ENCODE results near the gene IRAK2.

The IRAK2 gene

DNA sequence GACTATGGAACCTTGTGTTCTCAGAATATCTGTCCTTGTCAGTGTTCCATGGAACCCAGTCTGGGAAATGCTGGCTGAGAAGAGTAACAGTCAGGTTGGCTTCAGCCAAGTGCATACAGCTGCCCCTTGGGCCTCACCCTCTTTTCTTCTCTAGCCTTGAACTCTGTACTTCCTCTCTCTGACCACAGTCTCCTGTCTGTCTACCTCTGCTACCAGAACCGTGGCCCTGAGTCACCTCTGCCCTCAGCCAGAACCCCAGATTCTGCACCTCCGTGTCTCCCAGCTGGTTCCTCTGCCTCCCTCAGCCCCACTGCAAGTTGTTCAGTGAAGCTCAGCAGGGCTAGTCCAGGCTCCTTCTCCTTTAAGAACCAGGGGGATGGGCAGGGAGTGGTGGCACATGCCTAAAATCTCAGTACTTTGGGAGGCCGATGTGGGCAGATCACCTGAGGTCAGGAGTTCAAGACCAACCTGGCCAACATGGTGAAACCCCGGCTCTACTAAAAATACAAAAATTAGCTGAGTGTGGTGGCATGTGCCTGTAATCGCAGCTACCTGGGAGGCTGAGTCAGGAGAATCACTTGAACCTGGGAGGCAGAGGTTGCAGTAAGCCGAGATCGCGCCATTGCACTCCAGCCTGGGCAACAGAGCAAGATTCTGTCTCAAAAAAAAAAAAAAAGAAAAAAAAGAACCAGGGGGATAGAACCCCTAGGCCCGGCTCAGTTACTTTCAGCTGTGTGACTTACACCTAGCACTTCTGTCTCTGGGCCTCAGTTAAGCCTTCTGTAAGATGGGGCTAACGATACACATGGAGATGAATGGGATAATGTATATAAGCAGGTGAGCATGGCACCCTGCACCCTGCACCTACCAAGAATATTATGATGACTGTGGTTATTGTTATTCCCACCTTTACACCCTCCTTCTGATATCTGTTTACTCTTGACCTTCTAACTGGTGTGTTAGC, 59.2 kb downstream of the IRAK2 start:
- in situ Hi-C loops (cut with MboI; ENCODE audit: low sequenced_read_pairs), result no loop called here

DNA sequence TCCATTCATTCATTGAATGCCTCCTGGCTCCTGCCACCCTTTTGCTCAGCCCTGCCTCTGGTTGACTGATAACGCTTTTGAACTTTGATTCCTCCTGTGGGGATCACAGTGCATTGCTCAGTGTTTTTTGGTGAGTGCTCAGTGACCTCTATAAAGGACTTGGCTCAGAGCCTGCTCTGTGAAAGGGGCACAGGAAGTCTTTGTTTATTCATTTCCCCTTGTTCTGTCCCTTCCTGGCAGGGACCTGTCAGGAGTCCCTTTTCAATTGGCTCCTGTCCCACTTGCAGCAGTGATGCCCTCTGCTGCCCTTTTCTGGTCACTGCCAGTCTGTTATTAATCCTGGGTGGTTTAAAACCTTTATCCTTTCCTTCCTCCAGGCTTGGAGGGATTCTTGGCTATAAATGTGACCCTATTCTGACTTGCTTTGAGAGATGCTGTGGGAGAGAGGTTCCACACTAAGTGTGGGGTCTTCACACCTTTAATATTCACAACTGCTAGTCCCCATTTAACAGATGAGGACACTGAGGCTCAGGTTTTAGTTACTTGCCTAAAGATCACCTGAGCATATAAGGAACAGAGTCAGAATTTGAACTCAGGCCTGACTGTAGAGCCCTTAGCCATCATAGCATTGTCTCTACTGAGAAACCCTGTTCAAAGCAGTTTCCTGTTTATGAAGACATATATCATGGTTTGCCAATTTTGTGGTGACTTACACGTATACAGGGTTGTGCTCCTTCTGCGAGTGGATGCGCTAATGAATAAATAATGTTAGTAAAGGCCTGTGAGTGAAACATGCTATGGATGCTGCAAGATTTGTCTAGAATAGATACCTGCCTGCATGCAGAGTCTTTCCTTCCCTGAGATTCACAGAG, 60.3 kb downstream of the IRAK2 start:
- in situ Hi-C loops (cut with MboI; ENCODE audit: low sequenced_read_pairs), result no loop called here

DNA sequence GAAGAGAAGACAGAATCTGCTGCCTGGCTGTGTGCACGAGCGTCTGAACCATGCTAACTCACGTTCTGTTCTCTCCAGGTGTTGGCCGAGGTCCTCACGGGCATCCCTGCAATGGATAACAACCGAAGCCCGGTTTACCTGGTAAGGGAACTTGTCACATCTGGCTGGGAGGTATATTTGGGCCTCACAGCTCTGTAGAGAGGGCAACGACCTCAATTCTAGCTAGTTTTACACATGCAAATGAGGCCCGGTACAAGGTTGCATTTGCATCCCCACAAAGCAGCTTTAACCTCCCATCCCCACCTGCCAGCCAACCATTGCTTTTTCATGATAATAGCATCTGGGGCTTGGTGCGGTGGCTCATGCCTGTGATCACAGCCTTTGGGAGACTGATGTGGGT, 61.6 kb downstream of the IRAK2 start:
- in situ Hi-C loops (cut with MboI; ENCODE audit: low sequenced_read_pairs), result no loop called here

DNA sequence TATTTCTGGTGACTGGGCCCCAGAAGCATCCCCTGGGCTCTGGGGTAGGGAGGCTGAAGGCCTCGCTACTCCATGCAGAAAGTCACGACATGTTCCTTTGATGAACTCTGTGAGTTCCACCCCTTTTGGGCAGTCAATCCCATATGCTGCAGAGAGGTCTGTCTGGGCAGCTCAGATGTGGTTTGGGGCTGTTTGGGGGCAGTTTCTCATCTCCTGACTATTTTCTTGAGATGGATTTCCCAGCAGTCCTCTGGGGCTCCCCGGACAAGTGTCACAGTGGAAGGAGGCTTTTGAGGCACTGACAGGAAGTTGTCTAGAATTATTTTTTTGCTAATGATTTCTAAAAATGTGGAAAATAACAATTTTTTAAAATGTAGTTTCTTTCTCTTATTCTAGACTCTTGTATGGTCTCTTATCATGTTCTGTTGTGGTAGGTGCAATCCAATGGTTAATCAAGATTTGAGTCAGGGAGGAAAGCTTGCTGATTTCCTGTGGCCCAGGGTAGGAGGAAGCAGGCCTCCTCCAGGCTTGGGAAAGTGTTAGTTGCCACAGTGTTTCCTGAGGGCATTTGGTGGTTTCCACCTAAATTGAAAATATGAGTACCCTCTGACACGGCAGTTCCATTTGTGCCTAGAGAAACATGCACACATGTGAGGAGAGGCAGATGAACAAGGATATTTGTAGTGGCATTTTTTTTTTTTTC, 63.7 kb downstream of the IRAK2 start:
- in situ Hi-C loops (cut with MboI; ENCODE audit: low sequenced_read_pairs), result no loop called here

DNA sequence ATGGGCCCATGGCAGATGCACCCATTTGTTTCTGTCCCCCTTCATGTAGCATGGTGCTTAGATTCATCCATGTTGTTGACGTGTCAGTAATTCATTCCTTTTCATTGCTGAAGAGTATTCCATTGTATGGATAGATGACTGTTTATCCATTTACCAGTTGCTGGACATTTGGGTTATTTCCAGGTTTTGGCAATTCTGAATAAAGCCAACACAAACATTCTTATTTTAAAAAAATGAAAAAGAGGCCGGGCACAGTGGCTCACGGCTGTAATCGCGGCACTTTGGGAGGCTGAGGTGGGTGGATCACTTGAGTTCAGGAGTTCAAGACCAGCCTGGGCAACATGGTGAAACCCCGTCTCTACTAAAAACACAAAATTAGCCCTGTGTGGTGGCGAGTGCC, 64.9 kb downstream of the IRAK2 start:
- in situ Hi-C loops (cut with MboI; ENCODE audit: low sequenced_read_pairs), result no loop called here

DNA sequence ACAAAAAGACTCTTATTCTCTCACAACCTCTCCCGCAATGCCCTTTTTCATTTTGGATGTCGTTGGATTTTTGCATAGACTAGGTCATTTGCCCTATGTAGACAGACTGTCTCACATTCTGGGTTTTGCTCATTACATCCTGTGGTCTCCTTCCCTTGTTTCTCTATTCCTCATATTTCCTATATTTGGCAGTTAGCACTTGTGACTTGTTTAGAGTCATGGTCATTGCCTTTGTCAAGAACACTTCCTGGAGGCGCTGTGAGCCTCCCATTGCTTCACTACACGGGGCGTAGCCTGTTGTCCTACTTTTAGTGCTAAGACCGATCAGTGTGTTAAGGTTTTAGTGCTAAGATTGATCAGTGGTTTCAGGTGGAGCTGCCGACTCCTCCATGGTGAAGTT, 67.4 kb downstream of the IRAK2 start:
- in situ Hi-C loops (cut with MboI; ENCODE audit: low sequenced_read_pairs), result no loop called here

DNA sequence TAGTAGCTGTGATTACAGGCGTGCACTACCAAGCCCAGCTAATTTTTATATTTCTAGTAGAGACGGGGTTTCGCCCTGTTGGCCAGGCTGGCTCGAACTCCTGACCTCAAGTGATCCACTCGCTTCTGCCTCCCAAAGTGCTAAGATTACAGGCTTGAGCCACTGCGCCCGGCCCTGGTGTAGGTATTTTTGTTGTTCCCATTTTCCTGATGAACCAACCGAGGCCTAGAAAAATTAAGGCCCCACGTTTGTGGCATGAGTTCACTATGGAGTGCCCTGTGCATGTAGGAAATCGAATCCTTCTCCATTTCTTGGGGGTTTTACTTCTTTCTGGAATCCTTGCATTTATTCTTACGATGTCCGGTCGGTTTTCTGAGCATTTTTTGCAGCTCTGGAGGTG, 69.3 kb downstream of the IRAK2 start:
- in situ Hi-C loops (cut with MboI; ENCODE audit: low sequenced_read_pairs), result no loop called here

DNA sequence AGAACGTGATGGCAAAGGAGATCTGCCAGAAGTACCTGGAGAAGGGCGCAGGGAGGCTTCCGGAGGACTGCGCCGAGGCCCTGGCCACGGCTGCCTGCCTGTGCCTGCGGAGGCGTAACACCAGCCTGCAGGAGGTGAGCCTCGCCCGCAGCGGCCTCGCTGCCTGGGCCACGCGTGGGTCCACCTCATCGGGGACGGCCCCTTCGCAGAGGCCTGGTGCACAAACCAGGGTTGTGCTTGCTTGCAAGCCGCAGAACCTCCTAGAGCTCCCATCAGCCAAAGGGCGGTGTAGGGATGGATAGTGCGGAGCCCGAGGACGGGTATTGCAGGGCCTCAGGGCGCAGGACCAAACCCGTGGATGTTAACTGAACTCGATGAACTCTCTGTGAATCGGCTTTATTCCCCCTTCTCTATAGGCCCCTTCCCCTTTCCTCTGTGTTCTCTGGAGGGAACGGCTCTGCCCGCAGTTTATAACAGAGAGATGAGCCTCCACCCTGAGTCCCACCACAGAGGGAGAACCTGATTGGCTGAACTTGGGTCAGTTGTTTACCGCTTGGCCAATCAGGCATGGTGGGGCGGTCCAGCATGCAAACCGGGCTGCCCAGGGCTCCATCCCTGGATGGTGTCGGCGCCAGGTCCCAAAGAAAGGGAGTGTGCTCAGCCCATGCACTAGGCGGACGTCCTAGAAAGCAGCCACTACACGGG, 70.0 kb downstream of the IRAK2 start:
- in situ Hi-C loops (cut with MboI; ENCODE audit: low sequenced_read_pairs), result no loop called here

DNA sequence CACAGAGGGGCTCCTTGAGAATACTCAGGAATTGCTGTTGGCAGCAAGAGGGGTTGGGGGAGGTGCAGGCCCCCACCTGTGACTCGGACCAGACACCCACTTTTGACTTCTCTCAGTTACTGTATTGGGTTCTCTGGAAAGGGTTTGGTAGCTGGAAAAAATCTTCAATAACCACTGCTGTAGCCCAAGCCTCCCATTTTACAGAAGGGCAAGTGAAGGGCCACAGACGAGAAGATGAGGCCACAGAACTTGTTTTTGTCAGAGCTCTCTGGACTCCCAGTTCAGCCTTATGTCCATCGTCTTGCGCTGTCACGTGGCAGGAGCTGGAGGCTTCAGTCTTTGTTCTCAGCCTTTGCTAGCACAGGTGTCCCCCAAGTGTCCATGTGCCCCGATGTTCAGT, 70.8 kb downstream of the IRAK2 start:
- in situ Hi-C loops (cut with MboI; ENCODE audit: low sequenced_read_pairs), result no loop called here

DNA sequence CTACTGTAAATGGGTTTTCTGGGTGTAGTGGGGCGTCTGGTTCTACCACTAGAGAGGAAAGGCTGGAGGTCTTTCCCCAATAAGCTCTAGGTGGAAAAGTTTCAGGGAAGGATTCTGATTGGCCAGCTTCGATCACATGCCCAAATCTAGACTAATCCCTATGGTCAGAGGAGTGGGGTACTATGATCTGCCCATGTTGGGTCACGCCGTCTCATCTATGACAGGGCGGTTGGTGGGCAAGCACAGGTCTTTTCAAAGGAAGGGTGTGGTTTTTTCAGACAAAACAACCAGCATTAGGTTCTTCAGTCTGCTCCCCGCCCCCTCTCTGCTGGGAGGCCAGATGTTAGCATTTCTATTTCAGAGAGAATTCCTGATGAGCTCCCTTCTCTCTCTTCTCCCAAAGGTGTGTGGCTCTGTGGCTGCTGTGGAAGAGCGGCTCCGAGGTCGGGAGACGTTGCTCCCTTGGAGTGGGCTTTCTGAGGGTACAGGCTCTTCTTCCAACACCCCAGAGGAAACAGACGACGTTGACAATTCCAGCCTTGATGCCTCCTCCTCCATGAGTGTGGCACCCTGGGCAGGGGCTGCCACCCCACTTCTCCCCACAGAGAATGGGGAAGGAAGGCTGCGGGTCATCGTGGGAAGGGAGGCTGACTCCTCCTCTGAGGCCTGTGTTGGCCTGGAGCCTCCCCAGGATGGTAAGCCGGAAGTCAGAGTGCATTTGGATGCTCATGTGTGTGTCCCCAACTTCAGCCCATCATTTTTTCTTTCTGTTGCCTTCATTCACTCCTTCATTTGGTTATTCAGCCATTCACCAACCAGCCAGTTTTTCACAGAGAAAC, 73.8 kb downstream of the IRAK2 start:
- in situ Hi-C loops (cut with MboI; ENCODE audit: low sequenced_read_pairs), result no loop called here

DNA sequence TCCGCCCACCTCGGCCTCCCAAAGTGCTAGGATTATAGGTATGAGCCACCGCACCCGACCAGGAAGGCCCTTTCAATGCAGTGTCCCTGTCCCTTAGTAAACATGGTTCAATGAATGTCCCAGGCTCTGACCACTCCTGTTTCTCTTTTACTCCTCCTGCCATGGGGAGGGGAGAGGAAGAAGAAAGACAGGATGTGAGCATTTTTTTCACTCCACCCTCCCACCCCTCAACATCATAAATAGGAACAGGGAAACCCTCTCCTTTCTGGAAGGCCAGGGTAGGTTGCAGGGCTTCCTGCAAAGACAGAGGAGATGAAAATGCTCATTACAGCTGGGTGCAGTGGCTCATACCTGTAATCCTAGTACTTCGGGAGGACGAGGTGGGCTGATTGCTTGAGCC, 76.1 kb downstream of the IRAK2 start:
- in situ Hi-C loops (cut with MboI; ENCODE audit: low sequenced_read_pairs), result no loop called here

DNA sequence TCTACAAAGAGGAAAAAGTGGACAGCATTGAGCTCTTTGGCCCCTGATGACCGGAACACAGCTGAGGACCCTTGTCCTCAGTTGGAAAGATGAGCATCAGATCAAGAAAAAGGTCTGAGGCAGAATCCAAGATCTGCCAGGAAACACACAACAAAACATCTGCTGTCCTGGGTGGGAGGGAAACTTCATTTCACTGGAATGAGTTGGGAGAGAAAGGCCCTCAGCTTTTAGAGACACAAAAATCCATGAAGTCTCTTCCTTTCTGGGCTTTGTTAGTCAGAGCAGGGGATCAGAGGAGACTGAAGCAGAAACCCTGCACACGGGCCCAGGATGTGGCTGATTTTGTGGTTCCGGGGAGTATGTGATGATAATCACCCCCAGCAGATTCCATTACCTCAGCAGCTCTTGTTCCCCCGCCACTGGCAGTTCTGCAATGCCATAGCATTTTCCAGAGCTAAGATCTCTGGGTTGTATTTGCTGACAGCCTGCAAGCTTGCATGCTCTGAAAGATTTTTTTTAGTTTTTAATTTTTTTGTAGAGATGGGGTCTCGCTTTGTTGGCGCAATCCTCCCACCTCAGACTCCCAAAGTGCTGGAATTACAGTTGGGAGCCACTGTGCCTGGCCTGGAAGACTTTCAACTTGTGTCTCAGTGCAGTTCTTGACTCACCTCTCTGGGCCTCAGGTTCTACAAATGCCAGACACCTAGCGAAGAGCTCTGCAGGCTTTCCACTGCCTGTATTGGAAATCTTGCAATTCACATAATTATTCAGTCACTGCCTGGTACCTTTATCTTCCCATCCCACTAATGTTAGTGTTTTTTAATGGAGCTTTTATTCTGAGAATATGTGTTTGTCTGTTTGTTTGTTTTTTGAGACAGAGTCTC, 77.7 kb downstream of the IRAK2 start:
- in situ Hi-C loops (cut with MboI; ENCODE audit: low sequenced_read_pairs), result no loop called here

DNA sequence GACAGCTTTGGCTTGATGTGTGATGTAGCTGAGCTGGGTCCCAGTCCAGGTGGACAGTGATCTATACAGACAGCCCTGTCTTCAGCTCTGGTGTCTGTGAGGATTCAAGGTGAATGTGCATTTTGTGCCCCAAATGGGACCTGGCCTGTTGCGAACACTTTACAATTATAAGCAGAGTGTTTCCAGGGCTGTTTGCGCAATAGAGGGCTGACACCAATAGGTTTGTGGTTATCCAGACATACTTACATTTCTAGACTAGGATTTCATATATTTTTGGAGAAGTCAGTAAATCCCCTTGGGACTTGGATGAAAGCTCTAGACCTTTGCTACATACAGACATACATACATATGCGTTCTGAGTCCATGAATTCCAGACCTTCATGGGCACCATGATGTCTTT, 79.3 kb downstream of the IRAK2 start:
- in situ Hi-C loops (cut with MboI; ENCODE audit: low sequenced_read_pairs), result no loop called here

DNA sequence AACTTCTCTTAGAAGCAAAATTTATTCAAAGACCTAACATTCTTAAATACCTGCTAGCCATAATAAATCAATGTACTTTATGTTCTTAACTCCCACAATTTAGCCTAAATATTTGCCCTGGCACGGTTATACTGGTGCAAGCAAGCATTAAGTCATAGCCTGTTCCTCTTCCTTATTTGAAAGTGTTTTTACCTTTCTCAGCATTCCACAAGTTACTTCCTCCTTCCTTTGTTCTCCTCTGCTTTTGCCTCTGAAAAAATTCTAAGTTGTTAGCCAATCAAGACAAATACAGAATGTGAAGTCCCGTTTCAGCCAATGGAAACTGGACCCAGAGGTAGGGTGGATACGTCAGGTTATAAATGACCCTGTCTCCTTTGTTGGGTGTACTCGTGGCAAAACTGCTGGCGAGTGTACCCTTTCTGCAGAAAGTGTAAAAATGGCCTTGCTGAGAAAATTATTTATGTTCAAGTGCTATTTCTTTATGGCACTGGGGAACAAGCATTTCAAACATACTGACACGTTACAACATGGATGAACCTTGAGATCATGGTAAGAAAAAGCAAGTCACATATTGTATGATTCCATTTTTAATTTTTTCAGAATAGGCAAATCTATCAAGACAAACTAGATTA, 80.5 kb downstream of the IRAK2 start:
- in situ Hi-C loops (cut with MboI; ENCODE audit: low sequenced_read_pairs), result no loop called here

DNA sequence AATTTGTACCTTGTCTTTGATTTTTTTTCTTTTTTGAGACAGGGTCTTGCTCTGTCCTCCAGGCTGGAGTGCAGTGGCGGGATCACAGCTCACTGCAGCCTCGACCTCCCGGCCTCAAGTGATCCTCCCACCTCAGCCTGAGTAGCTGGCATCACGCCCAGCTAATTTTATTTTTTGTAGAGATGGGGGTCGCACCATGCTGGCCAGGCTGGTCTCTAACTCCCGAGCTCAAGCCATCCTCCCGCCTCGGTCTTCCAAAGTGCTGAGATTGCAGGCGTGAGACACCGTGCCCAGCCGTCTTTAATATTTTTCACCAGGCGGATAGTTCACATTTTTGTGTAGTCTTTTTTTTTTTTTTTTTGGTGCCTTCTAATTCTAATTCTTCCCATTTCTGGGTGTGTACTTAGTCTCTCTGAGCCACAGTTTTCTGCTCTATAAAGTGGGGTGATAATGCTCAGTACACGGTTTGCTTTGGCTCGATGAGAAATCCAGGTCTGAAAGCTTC, 83.0 kb downstream of the IRAK2 start:
- in situ Hi-C loops (cut with MboI; ENCODE audit: low sequenced_read_pairs), result no loop called here

DNA sequence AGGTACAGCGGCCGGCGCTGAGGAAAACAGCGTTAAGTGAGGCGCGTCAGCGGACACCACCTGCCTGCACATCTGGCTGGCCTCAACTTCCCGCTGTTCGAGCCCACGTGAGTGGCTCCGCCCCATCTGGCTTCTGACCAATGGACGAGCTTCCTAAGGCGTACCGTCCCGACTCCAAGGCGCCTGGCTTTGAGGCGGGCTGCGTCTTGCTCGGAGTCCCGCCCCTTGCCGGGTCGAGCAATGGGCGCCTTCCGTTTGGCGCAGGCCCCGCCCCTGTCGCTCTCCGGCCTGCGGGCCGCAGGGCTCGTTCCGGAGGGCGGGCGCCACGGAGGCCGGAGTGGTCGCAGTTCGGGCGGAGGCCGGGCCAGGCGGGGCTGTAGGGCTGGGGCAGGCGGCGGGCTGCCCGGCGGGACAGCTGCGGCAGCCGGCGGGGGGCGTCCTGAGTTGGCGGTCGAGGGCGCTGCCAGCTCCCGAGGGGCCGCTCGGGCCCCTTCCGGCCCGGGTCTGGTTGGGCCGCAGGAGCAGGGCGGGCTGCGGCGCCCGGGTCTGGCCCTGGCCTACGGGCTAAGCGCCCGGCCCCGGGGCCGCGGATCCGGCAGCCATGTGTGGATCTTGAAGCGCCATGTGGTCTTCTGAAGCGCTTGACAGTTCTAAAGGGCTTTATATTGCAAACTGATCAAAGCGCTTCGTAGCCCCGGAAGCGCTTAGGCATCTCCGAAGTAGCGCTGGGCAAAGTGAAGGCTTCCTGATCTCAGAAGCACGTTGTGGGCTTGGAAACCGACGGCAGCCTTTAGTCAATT, 83.7 kb downstream of the IRAK2 start, which contains the start of gene TATDN2:
TSS of gene TATDN2 (plus strand) at position 276 of the 800 bp plus-strand sequence. CDS start 742 bp downstream, outside the sequence.
- in situ Hi-C loops (cut with MboI; ENCODE audit: low sequenced_read_pairs), result no loop called here
